NCI-H460 (cell line): Measurements from ENCODE around the gene ZNF160. TPM values are rescaled to one million over a fixed set of nuclear protein-coding genes. Genes with fewer than 3 reads are reported as not detected.
"Not testable (repeated sequence)": the region's sequence is repeated elsewhere in the genome, so short reads cannot be mapped to it uniquely, and the experiment has no call there.

ENCODE experiments used
- DNase-seq: peaks from one replicate; pipeline ENCODE4 v3.0.0-alpha.2; 2016; ENCODE audit warnings: low read depth; ENCODE audit errors: extremely low read depth
- total RNA-seq: library from RNA; depleted of rRNA; stranded (reverse); fragments of >200 nt; shearing (Covaris generic); gene quantifications from 2 replicates; pipeline ENCODE4 v1.2.3, GENCODE V29; 2014; rRNA removed

ZNF160 gene
- total RNA-seq, 1 experiment from 2014 or later: 14.9 TPM

DNA sequence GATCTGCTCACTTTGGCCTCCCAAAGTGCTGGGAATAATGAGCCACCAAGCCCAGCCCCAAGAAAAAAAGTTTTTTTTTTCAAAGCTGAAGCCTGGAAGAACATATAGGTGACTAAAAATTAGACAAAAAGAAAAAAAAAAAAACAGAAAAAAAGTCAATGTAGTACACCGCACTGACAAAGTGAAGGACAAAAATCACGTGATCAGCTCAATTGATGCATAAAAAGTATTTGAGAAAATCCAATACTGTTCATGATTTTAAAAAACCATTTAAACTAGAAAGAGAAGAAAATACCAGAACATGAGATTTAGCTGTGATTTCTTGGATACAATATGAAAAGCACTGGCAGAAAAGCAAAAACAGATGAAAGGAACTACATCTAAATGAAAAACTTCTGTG lies 69.2 kb downstream of the ZNF160 start:
- no peak for DNase-seq

GRCh38 chr19:53028306-53028705 lies 74.9 kb downstream of the ZNF160 start:
- not testable (repeated sequence) for DNase-seq

DNA sequence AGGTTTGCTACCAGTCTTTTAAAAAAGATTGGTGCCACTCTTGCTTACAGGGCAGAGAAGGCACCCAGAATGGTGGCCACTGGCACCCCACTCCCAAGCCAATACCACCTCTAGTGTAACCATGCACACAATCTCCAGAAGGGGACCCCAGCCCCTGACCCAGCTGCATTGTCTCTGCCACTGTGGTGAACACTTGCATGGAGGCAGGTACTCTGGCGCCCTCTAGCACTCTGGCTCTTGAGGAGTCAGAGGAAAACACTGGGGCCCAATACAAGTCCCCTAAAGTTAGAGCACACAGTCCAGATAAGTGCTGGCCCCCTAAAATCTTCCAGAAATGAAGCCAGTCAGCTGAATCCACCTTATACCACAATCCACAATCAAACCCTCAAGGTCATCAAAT lies 83.5 kb downstream of the ZNF160 start:
- no peak for DNase-seq

Other genes with a start within 250 kb of the ZNF160 start
- 31.3 and 32.8 TPM in 2 replicates for gene ZNF468, start 245.8 kb downstream of the ZNF160 start, total RNA-seq
- 2.3 and 4.8 TPM in 2 replicates for gene ZNF320, start 205.8 kb downstream of the ZNF160 start, total RNA-seq
- gene ZNF888, start 180.0 kb downstream of the ZNF160 start, total RNA-seq: 3.4 and 4.1 TPM in 2 replicates
- gene ZNF816, start 140.5 kb downstream of the ZNF160 start, total RNA-seq: 5.1 and 6.9 TPM in 2 replicates
- not detected in 2 replicates for gene ERVV-1, start 89.5 kb downstream of the ZNF160 start, total RNA-seq
- gene ERVV-2, start 58.7 kb downstream of the ZNF160 start, total RNA-seq: not detected in 2 replicates
- not detected in 2 replicates for gene ZNF415, start 29.5 kb upstream of the ZNF160 start, total RNA-seq
- gene ZNF347, start 55.6 kb upstream of the ZNF160 start, total RNA-seq: 1.3 and 2.0 TPM in 2 replicates
- gene ZNF665, start 89.9 kb upstream of the ZNF160 start, total RNA-seq: not detected in 2 replicates
- gene ZNF677, start 151.5 kb upstream of the ZNF160 start, total RNA-seq: not detected in 2 replicates
- gene VN1R2, start 154.9 kb upstream of the ZNF160 start, total RNA-seq: not detected in 2 replicates
- not detected in 2 replicates for gene VN1R4, start 164.3 kb upstream of the ZNF160 start, total RNA-seq
- 7.4 and 8.8 TPM in 2 replicates for gene ZNF845, start 230.3 kb upstream of the ZNF160 start, total RNA-seq